Activated naive CD4-positive, alpha-beta T cell treated with Interleukin-2 at 50 U/mL for 16 hours (primary cell): ENCODE results near the gene SLX4IP.

ENCODE experiments used
- DNase-seq: peaks from one replicate; pipeline ENCODE4 v3.0.0-alpha.2; 2020

Gene SLX4IP

DNA sequence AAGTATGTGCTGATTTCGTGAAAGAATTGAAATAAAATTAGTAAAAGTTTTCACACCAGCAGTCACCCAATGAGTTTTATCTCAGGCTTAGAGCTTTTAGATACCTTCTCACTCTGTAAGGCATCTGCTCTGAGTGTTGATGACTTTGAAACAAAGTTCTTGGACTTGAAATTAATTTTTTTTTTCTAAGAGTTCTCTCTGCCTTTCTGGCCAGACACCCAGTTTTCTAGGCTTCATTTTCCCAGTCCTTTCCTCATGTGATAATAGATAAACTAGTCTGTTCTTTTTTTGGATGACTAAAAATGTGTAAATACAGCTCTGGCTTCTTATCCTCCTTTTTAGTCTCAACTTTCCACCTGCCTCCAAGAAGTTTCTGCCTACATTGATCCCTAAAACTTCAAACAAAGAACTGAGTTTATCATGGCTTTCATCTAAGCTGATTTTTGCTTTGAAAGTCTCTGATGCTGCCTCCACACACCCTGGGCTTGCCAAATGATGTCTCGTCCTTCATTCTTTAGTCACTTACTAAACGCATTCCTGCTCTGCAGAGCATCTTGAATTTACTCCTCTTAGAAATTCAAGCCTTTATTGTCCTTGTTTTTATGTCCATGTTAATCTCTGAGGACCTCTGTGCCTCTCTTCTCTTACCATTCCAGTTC, 32.7 kb downstream of the SLX4IP start:
- no peak for DNase-seq

DNA sequence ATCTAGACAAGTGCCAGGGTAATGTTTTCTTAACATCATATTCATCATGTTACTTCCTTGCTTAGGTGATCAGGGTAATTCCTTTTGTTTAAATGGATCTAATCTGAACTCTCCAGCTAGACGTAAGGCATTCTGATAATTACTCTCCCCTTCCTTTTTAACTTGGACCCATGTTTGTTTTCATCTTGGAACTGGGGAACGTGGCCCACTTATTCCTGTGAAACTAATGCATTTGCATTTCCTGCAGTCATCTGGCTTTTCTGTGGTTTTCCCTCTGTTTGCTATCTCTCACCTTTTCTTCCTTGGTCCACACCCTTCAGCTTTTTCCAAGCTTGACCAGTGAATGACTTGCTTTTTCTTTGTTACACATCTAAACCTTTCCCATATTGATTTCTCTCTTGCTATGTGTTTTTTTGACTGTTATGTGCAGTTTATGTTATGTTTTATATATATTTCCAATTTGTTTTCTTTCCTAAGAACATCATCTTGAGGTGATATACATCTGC, 33.3 kb downstream of the SLX4IP start:
- no peak for DNase-seq

DNA sequence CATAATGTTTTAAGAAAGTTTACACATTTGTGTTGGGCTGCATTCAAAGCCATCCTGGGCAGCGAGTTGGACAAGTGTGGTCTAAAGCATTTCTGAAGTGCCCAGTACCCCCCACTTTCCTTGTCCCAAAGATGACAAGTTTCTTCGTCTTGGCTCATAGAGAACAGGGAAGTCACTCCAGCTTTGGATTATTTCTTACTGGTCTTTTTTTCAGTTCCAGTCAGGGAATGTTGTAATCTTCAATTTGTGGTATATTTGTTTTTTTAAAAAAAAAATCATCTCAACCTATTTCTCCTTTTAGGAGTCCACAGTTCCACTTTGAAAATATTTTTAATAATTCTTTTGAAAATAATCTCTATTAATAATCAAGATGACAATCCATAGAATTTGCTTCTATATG, 34.0 kb downstream of the SLX4IP start:
- no peak for DNase-seq

DNA sequence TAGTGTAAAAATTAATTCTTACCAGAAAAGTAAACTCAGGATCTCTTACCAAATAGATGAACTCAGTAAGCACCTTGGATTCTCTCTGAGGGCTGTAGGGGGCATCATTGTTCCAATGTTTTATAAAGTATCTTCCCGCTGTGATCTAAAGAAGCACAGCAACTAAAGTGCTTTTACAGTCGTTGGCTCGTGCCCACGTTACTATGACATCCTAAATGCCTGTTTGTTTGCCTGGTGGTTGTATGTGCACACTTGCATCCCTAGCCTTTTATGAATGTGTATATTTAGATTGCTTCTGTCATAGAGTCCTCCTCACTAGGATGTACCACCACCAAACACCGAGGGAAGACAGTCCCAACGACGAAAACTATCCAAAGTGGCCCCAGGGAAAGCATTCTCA, 34.5 kb downstream of the SLX4IP start:
- DNase-seq: no peak

DNA sequence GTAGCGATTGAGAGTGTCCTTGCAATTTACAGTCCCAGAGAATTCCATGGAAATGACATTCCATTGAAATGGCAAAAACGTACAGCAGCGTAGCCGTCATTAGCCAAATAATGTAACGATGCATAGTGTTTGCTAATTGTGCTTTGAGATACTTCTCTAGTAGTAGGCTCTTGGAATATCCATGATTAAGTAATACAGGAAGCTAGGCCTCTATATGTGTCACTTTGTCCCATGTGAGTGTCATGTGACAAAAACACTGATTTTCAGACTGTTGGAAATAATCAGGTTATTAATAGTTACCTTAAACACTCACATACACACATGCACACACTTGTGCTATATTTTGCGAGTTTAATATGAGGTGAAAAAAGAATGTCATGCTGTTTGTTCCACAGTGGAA, 35.2 kb downstream of the SLX4IP start:
- no peak for DNase-seq

DNA sequence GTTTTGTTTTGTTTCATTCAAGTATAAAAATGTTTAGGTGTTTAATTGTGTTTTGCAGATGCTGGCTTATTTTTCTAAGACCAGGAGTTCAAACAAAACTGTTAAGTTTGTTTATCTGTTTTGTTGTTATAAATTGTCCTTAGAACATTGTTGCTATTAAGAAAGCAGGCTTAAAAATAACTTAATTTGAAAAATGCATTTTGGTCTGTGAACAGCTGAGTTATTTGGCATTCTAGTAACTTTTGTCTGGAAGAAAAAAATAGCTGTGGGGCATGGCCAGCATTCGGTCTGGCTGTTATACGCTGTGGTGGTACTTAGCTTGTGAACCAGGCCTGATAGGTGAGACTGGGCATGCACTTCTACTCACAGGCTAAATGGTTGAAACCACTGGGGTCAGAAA, 37.8 kb downstream of the SLX4IP start:
- DNase-seq: no peak

DNA sequence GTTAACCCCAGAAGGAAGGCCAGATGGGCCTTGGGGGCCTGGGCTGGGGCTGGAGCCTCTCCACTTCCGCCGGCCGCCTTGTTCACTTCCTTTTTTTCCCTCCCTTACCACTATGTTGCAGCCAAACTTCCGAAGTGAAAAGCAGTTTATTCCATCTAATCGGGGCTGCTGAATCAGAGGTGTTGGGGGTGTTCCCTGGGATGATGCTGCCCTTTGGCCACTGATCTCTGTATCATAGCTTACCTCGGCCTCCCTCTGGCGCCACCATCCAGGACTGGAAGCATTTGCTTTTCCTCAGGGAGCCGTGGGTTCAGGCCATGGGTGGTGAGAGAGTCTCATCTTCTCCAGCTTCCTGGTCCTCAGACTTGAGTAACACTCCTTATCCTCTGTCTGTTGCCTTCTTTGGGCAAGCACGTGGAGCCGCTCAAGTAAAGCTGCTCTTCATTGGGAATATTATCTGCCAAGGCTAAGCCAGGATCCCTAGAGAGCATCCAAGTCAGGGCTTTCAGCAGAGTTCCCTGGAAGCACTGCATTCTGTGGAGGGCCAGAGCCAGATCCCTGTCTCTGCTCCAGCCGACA, 39.6 kb downstream of the SLX4IP start:
- DNase-seq: no peak

DNA sequence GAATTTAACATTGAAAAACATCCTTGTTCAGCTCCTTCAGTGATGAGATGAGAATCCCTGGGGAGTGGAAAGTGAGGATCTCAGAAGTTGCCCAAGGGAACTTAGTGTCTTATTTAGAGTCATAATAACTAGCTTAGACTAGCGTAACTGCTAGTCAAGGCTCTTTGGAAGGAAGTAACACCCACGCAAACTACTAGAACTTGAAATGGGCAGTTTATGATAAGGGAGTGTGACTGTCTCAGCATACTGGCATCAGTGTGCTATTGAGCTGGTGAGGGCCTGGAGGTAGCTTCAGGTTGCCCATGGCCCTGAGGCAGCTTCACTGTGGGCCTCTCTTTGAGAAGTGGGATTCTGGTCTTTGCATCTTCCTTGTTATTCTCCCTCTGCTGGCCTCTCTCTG, 40.1 kb downstream of the SLX4IP start:
- DNase-seq: no peak

DNA sequence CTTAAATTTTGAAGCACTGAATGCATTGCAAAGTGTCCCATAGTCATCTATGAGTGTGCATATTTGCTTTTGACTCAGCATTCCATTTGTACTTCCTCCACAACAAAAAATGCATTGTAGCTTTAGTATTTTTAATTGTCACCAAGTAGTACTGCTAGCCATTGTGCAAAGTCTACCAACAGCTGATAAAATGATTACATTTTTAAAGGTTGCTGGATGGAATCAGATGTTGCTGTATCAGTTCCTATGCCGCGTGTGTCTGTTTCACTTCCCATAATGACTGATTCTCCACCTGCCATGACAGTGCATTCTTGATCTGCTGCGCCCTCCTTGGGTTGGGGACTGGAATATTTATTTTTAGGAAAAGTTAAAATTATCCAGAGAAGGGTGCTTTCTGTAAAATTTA, 41.2 kb downstream of the SLX4IP start:
- DNase-seq: no peak

DNA sequence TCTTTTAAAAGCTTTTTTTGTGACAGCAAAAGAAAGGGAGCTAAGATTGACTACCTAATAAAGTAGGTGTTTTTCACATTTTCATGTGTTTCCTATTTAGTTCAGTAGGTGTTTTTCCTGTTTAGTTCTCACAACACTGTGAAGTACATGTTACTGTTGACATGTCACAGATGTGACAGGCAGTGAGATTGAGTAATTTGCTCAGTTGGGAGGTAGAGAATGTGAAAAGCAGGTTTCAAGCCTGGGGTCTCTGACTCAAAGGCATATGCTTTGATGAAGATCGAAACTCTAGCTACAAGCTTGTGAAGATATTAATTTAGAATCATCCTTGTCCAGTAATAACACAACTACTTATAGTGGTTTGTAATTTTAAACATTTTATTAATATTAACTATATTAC, 43.1 kb downstream of the SLX4IP start:
- DNase-seq: no peak

DNA sequence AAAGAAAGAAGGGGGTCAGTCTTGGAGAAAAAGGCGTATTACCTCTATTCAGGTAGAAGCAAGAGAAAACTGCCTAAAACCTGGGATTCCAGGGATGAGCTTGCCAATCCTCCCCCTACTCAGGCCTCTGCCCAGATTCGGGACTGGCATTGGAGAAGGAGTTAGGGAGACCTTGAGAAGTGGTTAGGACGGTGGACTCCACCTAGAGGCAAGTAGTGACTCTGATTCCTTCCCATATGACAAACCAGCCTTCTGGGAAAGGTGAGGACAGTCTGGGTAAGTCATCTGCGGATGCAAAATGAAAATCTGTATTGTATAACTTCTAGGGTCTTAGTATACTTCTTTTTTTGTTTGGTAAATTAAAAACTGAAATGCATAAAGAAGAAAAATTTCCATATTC, 43.8 kb downstream of the SLX4IP start:
- no peak for DNase-seq

DNA sequence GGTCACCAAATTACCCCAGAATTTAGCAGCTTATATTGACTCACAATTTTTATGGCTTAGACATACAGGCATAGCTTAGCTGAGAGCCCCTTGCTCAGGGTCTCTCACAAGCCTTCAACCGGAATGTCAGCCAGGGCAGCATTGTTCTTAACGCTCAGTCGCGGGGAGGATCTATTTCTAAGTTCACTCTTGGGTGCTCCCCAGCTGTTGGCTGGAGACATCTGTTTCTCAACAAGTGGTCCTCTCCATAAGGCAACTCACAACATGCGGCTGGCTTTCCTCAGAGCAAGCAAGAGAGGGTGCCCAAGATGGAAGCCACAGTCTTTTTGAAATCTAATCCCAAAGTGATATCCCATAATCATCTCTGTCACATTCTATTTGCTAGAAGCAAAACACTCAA, 46.6 kb downstream of the SLX4IP start:
- no peak for DNase-seq

DNA sequence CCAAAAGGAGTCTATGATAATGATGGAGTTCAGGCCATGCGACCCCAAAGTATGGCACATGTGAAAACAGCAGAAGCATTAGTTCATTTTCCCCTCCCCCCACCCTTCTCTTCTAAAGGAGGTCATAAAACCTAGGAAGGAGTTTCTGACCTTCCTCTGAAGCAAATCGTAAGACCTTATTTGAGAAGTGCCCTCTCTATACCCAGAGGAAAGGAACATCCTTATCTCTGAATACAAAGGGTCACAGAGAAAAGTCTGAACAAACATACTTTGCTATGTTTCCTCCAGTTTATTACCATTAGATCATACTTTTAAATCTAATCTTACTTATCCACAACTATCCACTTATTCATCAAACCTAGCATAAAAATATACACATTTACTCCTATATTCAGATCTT, 48.6 kb downstream of the SLX4IP start:
- no peak for DNase-seq

DNA sequence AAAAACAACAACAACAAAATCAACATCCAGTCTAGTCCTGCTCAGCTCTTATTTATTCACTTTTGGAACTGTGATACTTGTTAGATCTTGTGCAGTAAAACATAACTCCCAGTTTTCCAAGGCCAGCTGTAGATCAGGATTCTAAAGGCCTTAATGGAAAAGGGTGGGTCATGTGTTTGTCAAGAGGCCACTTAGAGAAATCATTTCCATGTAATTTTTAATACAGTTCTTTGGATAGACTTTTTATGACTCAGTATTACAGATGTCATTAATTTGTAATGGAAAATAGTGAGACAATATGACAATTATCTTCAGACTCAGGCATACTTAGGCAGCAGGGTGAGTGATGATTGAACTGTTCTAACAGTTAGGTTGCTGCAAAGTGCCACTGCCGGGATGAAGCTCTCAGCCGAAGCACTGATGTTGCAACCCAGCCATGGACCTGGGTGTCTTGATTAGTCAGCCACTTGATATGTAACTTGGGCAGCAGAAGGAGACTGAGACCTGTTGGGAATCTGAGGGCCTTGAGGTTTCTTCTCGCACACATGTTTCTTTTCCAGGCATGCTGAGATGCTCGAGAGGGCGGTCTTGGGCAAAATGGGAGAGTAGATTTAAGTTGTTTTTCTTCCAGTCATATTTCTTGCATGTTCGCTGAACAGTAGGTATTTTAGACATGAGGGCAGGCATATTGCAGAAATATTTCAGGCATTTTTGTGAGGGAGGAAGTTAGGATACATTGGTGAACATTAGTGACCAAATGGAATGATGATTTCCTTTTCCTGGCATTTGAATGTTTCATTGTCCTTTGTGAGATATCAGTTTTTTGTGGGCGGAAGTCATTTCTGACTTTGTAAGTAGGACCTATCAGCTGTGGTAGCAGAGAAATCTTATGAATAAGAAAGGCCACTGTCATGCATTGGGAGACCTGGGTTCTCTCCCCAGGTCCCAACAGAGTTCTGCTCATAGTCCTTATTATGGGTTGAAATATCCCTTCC, 52.3 kb downstream of the SLX4IP start:
- no peak for DNase-seq

DNA sequence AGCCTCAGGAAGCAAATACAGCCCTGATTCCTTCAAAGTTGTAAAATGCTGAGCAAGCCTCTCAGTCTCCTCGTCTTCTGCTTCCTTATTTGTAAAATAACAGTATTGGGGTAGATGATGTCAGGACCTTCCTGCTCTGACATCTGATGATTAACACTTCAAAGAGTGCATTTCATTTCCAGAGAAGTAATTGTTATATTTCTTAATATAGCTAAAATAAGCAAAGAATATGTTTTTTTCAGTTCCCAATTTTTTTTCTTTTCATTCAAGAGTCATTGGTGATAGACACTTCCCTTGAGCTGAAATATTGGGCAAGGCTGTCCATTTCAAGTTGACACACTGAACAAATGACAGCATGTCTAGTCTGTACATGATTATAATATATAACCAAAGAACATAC, 53.4 kb downstream of the SLX4IP start:
- no peak for DNase-seq

DNA sequence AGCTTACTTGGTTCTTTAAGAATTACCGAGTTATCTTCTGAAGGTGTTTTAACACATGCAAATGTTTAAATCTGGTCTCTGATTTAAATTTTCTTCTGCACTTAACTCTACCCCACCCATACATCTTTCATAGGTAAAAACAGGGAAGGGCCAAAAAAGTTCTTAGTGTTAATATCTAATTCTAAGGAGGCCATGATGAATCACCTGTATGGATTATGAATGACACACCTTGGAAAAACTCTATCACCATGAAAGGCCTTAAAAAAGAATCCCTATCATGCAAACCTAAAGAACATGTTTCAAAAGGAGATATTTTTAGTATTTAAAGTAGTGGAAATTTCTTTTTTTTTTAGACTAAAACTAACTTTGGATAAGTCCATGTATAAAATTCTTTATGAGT, 54.7 kb downstream of the SLX4IP start:
- DNase-seq: no peak

DNA sequence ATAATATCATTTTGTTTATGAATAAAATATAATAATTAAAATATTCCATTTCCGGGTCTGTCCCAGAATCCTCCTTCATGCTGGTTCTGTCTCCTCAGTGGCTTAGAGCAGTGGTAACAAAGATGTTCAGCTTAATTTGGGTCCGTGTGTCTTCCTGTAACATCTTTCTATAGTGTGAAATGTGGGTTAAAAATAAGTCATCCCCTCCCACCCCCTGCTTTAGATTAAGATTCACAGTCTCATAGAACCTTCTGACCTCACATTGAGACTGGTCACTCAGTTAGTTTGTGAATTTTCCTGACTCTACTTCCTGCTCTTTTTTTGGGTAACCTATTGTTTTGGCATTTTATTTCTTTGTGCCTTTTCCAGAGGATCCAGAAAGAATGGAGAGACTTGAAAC, 55.2 kb downstream of the SLX4IP start:
- no peak for DNase-seq

DNA sequence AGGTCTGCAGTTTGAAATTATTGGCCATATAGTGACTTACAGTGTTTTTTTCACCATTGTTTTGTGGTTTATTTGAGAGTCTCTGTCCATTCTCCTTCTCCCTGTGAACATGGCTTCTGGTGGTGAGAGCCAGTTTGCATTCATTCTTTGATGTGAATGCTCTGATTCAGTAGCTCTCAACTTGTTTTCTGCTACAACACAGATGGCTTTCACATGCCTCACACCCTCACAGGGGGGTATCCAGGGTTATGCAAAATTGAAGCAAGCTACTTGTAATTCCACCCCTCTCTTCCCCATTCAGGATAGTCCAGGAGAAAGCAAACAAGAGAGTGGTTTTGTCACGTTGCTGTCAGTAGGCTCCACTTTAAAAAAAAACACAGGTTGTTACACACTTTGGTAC, 55.6 kb downstream of the SLX4IP start:
- DNase-seq: no peak

DNA sequence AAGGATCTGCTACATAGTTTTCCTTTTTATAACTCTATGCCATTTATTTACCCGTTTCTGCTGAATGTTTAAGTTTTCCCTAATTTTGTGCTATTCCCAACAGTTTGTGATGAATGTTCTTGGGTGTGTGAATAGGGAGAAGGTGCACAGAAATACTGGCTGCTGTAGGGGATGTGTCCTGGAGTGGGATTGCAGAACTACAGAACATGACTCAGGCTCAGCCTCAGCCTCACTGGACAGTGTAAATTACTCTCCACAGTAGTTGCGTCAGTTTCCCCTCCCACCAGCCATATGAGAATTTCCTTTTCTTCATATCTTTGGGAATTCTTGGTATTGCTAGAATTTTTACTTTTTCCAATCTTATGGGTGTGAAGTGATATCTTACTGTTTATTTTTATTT, 57.0 kb downstream of the SLX4IP start:
- DNase-seq: no peak

DNA sequence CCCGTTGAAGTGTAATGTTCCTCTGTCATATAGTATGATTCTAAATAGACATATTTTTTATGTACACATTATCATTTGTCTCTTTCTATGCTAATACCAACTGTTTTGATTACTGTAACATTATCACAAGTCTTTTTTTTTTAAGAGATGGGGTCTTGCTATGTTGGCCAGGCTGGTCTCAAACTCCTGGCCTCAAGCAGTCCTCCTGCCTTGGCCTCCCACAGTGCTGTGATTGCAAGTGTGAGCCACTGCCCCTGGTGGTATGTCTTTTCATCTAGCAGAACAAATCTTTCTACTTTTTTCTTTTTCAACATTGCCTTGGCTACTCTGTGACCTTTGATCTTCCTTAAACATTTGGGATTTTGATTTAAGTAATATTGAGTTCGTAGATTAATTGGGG, 57.7 kb downstream of the SLX4IP start:
- no peak for DNase-seq

DNA sequence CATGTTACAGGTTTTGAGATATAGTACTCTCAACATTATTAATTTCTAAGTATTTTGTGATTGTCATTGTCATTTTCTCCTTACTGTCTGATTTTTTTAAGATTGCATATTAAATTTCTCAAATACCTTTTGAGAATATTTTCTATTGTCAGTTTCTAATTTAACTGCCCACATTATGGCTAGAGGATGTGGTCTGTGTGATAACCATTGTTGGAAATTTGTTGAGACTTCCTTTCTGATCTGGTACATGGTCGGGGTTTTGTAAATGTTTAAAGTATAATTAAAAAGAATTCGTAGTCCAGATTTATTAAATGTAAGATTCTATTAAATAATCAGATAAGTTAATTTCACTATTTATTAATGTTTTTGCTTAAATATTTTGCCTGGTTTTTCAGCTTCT, 60.1 kb downstream of the SLX4IP start:
- DNase-seq: no peak

DNA sequence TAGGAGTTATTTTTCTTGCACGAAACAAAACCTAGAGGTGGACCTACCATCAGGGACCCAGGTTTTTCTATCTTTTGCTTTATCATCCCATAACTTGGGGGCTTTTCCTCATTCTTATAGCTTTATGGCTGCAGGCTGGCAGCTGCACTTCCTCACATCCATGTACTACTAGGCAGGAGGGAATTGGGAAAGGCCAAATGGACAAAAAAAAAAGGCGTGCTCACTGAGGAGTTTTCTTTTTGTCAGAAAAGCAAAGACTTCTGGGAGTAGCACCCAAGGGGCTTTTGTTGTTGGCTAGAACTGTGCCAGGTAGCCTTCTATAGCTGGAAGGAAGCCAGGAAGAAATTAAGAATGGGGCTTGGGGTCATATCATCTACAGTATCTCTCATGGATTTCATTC, 61.4 kb downstream of the SLX4IP start:
- DNase-seq: no peak

DNA sequence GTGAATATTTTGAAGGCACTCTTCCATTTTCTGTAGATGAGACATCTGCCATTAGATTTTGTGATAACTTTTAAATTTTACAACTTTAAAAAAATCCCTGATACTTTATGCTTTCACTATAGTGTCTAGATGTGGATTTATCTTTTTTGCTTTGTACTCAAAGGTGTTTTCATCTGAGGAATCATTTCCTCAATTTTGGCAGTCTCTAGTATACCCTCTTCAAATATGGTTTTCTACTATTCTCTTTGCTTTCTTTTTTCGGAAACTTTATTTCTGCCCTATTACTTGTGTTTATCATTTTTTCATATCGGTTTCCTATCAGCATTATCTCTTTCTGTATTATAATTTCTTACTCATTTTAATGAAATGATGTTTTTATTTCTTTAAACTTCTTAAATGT, 62.2 kb downstream of the SLX4IP start:
- no peak for DNase-seq

DNA sequence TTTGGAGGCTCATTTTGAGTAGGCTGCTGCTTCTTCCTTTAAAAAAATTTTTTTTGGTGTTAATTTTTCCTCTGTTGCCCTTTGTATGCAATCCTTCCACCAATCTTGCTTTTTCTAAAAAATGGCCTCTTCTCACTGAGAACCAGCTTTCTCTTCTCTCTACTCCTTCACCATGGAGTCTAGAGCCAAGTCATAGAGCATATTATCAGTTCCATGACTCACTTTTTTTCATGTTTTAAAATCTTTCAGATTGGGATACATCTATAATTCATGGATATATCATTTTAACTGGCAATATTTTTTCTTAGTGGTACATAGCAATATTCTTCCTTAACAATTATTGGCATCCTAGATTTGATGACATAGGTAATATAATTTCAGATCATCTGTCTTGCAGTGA, 62.7 kb downstream of the SLX4IP start:
- no peak for DNase-seq
